ENCODE data around the gene ITGB6.

DNA sequence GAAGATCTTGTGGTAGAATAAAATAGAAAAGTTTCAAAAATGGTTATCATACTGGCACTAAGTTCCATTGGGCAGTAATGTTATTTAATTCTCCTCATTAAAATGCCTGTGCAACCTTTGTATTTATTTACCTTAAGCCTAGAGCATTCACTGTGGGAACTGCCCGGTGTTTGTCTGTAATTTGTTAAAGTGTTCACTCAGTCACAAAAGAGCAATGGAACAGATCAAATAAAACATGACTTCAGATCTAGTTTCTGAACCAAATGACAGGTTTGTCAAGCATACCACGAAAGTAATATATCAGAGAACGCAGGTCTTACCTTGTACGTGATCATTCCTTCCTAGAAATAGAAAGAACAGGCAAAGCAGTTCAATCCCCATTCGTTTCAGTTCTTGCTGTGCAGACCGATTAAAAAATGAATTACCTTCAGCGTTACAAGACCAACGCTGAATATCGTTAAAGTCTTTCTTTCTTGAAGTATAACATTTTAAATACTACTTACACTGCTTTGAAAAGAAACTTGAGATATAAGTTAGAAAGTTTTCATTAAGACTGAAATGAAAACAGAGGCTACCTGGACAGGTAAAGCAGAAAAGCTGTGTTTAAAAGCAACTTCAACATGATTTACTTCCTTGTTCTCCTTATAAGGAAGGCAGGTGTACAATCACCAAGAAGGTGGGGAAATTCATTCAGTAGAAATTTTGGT, at the start of gene ITGB6:
- TF ChIP-seq, protein P1, sequence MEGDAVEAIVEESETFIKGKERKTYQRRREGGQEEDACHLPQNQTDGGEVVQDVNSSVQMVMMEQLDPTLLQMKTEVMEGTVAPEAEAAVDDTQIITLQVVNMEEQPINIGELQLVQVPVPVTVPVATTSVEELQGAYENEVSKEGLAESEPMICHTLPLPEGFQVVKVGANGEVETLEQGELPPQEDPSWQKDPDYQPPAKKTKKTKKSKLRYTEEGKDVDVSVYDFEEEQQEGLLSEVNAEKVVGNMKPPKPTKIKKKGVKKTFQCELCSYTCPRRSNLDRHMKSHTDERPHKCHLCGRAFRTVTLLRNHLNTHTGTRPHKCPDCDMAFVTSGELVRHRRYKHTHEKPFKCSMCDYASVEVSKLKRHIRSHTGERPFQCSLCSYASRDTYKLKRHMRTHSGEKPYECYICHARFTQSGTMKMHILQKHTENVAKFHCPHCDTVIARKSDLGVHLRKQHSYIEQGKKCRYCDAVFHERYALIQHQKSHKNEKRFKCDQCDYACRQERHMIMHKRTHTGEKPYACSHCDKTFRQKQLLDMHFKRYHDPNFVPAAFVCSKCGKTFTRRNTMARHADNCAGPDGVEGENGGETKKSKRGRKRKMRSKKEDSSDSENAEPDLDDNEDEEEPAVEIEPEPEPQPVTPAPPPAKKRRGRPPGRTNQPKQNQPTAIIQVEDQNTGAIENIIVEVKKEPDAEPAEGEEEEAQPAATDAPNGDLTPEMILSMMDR (IDR thresholded peaks at IDR 0.05) = no peak
- no peak for TF ChIP-seq POLR2A (IDR thresholded peaks at IDR 0.05)
